Measurements from ENCODE around the gene FOSB.

The FOSB gene

GRCh38 chr19:45467115-45467455 lies 711 bp upstream of the FOSB start:
- in situ Hi-C loops (cut with HindIII; ENCODE audit: low sequenced_read_pairs), result no loop called here

DNA sequence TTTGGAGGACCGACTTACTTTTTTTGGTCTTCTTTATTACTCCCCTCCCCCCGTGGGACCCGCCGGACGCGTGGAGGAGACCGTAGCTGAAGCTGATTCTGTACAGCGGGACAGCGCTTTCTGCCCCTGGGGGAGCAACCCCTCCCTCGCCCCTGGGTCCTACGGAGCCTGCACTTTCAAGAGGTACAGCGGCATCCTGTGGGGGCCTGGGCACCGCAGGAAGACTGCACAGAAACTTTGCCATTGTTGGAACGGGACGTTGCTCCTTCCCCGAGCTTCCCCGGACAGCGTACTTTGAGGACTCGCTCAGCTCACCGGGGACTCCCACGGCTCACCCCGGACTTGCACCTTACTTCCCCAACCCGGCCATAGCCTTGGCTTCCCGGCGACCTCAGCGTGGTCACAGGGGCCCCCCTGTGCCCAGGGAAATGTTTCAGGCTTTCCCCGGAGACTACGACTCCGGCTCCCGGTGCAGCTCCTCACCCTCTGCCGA lies 409 bp downstream of the FOSB start:
- in situ Hi-C loops (cut with HindIII; ENCODE audit: low sequenced_read_pairs), result no loop called here

DNA sequence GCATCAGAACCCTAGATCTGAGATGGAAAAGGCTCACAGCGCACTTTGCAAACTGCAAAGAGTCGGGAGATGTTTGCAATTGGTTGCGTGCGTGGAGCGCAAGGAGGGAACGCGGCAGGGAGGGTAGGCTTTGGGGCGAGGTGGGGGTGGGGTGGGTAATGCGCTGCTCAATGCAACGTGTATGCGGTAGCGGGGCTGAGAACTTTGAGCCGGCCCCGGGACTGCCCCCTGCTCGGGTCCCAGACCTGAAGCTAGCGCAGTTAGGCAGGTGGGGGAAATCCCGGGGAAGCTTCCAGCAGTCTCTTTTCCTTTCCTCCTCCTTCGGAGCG lies 971 bp downstream of the FOSB start:
- in situ Hi-C loops (cut with HindIII; ENCODE audit: low sequenced_read_pairs), result no loop called here

DNA sequence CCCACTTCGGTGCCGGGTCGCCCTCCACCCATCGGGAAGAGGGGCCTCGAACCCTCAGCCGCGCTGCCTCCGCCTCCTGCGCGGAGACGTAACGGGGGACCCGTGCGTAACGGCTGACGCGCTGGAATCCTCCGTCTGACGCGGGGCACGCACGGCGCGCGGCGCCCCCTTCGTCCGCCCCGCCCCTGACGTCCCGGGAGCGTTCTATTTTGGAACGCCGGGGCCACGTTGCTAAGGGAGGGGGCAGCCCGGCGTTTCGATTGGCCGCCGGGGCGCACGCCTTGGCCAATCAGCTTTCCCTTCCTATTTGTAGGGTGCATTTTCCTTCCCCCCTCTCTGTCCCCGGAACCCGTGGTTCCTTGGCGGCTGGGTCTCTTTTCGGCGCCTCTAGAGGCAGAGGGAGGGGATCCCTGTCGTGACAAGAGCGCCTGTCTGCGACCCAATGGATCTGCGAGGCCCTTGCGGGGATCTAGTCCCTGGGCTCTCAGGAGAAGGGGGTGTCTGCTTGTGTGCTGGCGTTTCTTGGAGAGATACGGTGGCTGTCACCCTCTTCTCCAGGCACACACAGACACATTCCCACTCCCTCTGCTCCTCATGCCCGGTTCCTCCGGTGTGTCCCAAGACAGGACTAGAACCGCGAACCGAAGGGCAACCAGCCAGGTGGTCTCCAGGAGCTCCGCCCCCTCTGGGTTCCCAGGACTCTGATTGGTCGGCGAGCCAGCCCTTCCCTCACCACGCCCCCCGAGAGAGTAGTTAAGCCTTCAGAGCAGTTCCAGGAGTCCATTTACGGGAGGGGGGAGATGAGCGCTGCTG lies 1.5 kb downstream of the FOSB start:
- in situ Hi-C loops (cut with HindIII; ENCODE audit: low sequenced_read_pairs), result no loop called here

DNA sequence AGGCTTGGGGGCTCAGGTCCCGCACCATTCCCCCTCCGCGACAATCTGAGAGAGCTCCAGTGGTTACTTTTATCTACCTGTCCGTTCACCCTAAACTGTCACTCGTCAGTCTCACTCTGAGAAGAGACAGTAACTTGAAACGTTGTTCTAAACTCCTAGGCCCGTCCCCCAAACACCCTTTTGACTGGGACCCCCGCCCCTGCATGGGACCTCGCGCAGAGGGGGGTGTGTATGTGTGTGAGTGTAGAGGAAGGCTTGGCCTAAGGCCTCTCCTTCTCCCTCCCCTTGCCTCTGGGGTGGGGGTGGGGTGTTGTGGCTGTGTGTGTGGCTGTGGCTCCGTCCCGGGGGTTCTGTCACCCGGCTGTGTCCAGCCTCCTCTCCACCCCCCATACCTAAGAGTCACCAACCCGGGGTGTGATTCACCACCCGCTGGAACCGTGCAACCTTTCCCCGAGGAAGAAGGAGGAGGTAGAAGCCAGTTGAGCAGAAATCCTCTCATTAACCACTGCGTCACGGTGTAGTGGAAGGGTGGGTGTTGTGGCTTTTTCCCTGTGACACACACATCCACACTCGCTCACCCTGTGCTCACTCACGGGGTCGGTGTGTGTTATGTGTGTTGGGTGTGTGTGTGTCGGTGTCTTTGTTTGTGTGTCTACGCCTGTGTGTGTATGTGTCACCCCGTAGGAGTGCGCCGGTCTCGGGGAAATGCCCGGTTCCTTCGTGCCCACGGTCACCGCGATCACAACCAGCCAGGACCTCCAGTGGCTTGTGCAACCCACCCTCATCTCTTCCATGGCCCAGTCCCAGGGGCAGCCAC lies 2.4 kb downstream of the FOSB start:
- in situ Hi-C loops (cut with HindIII; ENCODE audit: low sequenced_read_pairs), result no loop called here

GRCh38 chr19:45470762-45471081 lies 2.9 kb downstream of the FOSB start:
- in situ Hi-C loops (cut with HindIII; ENCODE audit: low sequenced_read_pairs), result no loop called here

DNA sequence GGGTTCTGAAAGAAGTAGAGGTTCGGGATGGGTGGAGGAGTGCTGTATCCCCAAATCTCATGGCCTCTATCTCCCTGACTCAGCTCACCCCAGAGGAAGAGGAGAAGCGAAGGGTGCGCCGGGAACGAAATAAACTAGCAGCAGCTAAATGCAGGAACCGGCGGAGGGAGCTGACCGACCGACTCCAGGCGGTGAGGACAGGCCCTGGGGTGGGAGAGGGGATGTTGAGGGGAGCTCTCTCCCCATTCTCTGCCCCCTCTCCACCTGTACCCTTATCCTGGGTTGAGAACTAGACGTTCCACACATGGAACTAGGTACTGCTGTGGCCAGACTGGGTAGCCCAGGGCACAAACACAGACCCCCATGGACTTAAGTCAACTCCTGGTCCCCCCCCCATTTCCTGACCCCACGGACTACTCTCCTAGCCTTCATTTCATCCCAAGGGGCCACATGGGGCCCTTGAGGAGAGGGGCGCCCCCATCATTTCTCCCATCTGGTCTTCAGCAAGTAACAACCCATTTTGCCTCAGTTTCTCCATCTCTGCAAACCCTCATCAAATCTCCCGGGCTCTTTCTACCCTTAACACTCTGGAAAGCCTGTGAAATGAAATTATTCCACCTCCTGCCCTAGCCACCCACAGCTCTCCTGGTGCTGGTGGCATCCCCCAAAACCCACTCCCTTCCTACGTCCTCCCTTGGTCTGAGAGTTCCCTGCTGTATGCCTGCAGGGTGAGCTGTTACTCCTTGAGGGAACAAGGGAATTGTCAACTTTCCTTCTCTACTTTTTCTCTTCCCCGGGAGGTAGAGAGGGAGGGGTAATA lies 3.5 kb downstream of the FOSB start:
- in situ Hi-C loops (cut with HindIII; ENCODE audit: low sequenced_read_pairs), result no loop called here

- in situ Hi-C loops (cut with HindIII; ENCODE audit: low sequenced_read_pairs), result no loop called here
These were observed 4.3 kb downstream of the FOSB start for GRCh38 chr19:45471931-45472562.

DNA sequence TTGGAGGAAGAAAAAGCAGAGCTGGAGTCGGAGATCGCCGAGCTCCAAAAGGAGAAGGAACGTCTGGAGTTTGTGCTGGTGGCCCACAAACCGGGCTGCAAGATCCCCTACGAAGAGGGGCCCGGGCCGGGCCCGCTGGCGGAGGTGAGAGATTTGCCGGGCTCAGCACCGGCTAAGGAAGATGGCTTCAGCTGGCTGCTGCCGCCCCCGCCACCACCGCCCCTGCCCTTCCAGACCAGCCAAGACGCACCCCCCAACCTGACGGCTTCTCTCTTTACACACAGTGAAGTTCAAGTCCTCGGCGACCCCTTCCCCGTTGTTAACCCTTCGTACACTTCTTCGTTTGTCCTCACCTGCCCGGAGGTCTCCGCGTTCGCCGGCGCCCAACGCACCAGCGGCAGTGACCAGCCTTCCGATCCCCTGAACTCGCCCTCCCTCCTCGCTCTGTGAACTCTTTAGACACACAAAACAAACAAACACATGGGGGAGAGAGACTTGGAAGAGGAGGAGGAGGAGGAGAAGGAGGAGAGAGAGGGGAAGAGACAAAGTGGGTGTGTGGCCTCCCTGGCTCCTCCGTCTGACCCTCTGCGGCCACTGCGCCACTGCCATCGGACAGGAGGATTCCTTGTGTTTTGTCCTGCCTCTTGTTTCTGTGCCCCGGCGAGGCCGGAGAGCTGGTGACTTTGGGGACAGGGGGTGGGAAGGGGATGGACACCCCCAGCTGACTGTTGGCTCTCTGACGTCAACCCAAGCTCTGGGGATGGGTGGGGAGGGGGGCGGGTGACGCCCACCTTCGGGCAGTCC lies 5.0 kb downstream of the FOSB start:
- in situ Hi-C loops (cut with HindIII; ENCODE audit: low sequenced_read_pairs), result no loop called here

DNA sequence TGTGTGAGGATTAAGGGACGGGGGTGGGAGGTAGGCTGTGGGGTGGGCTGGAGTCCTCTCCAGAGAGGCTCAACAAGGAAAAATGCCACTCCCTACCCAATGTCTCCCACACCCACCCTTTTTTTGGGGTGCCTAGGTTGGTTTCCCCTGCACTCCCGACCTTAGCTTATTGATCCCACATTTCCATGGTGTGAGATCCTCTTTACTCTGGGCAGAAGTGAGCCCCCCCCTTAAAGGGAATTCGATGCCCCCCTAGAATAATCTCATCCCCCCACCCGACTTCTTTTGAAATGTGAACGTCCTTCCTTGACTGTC lies 5.5 kb downstream of the FOSB start:
- in situ Hi-C loops (cut with HindIII; ENCODE audit: low sequenced_read_pairs), result no loop called here

GRCh38 chr19:45473682-45474605 lies 6.1 kb downstream of the FOSB start:
- in situ Hi-C loops (cut with HindIII; ENCODE audit: low sequenced_read_pairs), result no loop called here

- in situ Hi-C loops (cut with HindIII; ENCODE audit: low sequenced_read_pairs), result no loop called here
These were observed 7.1 kb downstream of the FOSB start for GRCh38 chr19:45474606-45475521.

DNA sequence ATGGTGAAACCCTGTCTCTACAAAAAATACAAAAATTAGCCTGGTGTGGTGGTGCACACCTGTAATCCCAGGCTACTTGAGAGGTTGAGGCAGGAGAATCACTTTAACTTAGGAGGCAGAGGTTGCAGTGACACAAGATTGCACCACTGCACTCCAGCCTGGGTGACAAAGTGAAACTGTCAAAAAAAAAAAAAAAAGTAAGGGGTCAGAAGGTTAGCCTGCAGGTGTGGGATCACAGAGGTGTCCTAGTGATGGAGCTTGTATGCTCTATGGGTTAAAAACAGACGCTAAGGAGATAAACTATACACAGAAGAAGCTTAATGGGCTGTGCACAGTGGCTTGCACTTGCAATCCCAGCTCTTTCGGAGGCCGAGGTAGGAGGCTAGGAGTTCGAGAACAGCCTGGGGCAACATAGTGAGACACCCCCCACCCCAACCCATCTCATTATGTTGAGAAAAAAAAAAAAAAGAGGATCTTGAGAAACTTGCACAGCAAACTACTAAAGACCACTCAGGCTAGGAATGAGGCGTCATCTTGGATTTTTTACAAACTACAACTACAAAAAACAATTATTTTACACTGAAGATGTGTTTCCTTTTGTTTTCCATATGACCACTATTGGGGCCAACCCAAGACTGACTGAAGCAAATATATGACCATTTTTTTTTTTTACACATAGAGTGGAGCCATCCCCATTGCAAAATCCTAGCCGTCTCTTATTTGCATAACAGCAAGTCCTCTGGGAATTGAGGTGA lies 7.9 kb downstream of the FOSB start:
- in situ Hi-C loops (cut with HindIII; ENCODE audit: low sequenced_read_pairs), result no loop called here

GRCh38 chr19:45476304-45476703 lies 8.5 kb downstream of the FOSB start:
- in situ Hi-C loops (cut with HindIII; ENCODE audit: low sequenced_read_pairs), result no loop called here

- in situ Hi-C loops (cut with HindIII; ENCODE audit: low sequenced_read_pairs), result no loop called here
These were observed 9.4 kb downstream of the FOSB start for GRCh38 chr19:45477186-45477585.

- in situ Hi-C loops (cut with HindIII; ENCODE audit: low sequenced_read_pairs), result no loop called here
These were observed 10.1 kb downstream of the FOSB start for GRCh38 chr19:45477713-45478453.
